NCI-H345 (cell line): ENCODE data around the gene PRR9.

ENCODE experiments used
- DNase-seq: peaks from one replicate; lab custom pipeline; 2025; lab: John Stamatoyannopoulos, UW

The PRR9 gene

DNA sequence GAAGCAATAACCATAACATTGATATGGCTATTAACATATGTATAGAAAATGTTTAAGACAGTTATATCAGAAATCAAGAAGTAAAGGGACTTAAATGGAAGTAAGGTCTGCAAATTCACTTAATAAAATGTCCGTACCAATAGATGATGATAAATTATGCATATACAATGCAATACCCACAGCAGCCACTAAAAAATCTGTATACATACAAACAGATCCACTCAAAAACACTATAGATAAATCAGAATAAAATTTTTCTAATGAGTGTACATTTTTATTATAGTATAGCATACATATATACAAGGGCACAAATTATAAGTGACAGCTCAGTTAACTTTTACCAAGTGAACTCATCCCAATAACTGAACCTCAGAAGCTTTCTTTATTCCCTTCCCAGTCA lies 48.1 kb downstream of the PRR9 start:
- no peak for DNase-seq
